GM12878 (cell line): Measurements from ENCODE around the gene ZNF532. TPM values are rescaled to one million over a fixed set of nuclear protein-coding genes. Genes with fewer than 3 reads are reported as not detected.

Experiments
- BCLAF1 ChIP-seq: fragments of 450-650 bp; IDR thresholded peaks from 2 replicates; pipeline ENCODE4 v1.6.1; 2017; ENCODE audit warnings: antibody characterized with exemption, mild to moderate bottlenecking, moderate library complexity
- E2F8 ChIP-seq: fragments of 450-650 bp; IDR thresholded peaks from 2 replicates; pipeline ENCODE4 v1.6.1; 2018; ENCODE audit warnings: mild to moderate bottlenecking, low read depth, moderate library complexity; ENCODE audit not compliant: partially characterized antibody
- MTA3 ChIP-seq: IDR thresholded peaks from 2 replicates; pipeline ENCODE4 v1.6.1; 2012; ENCODE audit warnings: low read length, inconsistent platforms, borderline replicate concordance
- NBN ChIP-seq: fragments of 450-650 bp; IDR thresholded peaks from 2 replicates; pipeline ENCODE4 v1.6.1; 2016
- NRF1 ChIP-seq: conservative IDR thresholded peaks from 2 replicates; pipeline ENCODE4 v1.6.1; 2011; ENCODE audit warnings: mild to moderate bottlenecking, low read depth, low read length, improper control_type of control experiment
- RCOR1 ChIP-seq: conservative IDR thresholded peaks from 2 replicates; pipeline ENCODE4 v1.6.1; 2012; ENCODE audit warnings: low read depth, low read length, improper control_type of control experiment
- SREBF2 ChIP-seq: IDR thresholded peaks from 2 replicates; pipeline ENCODE4 v1.6.1; 2012; ENCODE audit warnings: mild to moderate bottlenecking, low read length
- polyA plus RNA-seq, 11 experiments: library from polyadenylated mRNA; depleted of rRNA in 4 of 11; unstranded in 6 of 11; stranded (reverse) in 5 of 11; fragments of >200 nt; fragmentation: Nextera tagmentation in 4 of 11; fragmentation: Illumina TruSeq in 1 of 11; extraction: Ambion mirVana in 4 of 11; extraction: Trizol in 1 of 11; gene quantifications; 1 replicate in 1 of 11; 2 replicates in 10 of 11; pipeline versions ENCODE4 v1.2.1 to v1.2.3, GENCODE V29; 2011 to 2016; ENCODE audit warnings: inconsistent platforms in 2 of 11, missing spikeins in 2 of 11, low read depth in 1 of 11
- total RNA-seq, 4 experiments: library from RNA; depleted of rRNA in 3 of 4; stranded (reverse); fragments of >200 nt in 3 of 4; fragmentation: Illumina TruSeq in 1 of 4; extraction: Trizol in 1 of 4; gene quantifications; 2 replicates each; pipeline versions ENCODE4 v1.2.1 to v1.2.3, GENCODE V29; 2013 to 2021

ZNF532 gene
- total and polyA plus RNA-seq, 10 of the 15 experiments (the other 5 are each of a cell fraction or from before 2014, with no cell fraction given), result 0.44 to 3.4 (median 1.4) TPM

- TF ChIP-seq BCLAF1, result no peak
- TF ChIP-seq E2F8, result no peak
- no peak for TF ChIP-seq NRF1
- no peak for TF ChIP-seq SREBF2
- TF ChIP-seq RCOR1, result no peak
- no peak for TF ChIP-seq NBN
- no peak for TF ChIP-seq MTA3
Observed at GRCh38 chr18:58827886-58828285, 36.8 kb upstream of the ZNF532 start (continued).
